ENCODE results near the gene TIMM50. TPM values are rescaled to one million over a fixed set of nuclear protein-coding genes. Genes with fewer than 3 reads are reported as not detected.
A peak's percentile ranks its signal among the peaks of the same experiment; 100 is the strongest.

Gene TIMM50
- total RNA-seq, 4 donors from 2014 or later = 50.8 to 53.5 (median 52.4) TPM

DNA sequence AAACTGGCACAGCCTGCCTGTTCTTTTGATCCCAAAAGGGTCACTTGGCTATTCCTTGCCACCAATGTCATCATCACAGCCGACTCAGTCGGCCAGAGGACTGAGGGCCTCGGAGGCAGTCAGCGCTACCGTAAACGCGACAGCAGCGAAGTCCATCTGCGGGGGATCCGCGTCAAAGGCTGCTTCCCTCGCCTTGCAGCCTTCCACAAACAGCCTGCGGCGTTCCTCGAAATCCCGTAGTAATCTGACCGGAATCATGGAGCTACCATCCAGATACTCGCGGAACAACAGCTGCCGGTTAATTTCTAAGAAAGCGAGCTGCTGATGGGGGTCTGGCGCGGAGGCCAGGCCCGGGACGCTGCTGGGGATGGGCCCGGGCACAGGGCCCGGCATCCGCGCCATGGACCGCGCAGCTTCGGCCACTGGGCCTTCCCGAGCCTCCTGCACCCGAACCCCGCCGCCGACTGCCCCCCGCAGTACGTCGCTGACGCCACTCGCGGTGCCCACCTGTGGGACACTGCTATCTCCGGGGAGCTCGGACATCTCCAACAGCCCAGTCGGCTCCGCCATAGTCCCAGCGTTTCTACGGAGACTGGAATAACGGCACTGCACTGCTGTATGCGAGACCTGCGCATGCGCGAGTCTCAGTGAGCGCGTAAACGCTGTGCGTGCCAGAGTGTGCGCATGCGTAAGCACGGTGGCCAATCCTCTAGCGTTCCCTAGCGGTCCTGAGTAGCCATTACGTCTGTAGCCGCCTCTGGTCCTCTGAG, 51.8 kb downstream of the TIMM50 start, which contains the start of gene EID2B:
Gene EID2B, minus strand, starts transcription at position 620 of the 770 bp plus-strand sequence. Its CDS starts 50 bp downstream, at position 570.
- Histone ChIP-seq H3K36me3 (peaks cover 0 to 11% of the 10 kb centered on the region in 2 donors), H3K27ac (peak within 1 kb of the TSS; percentile 55 to 94 (median 90)), H3K27me3 (no peaks in the 10 kb centered on the region), H3K4me1 (peaks cover 0 to 37% (median 12%) of the 10 kb centered on the region in 3 donors), H3K4me3 (peak within 1 kb of the TSS; percentile 70 to 88), H3K9me3 (no peaks in the 10 kb centered on the region)
- ATAC-seq = peak; percentile 99
- WGBS, 2 donors (ENCODE audit: low coverage in 1 of 2) = 0% methylated on average over 4 to 16 of the region's 65 CpGs
- peak; percentile 95 to 99 (median 98) for TF ChIP-seq CTCF (IDR thresholded peaks at IDR 0.05)
- TF ChIP-seq POLR2A (IDR thresholded peaks at IDR 0.05) = peak; percentile 60 to 70
- no peak for TF ChIP-seq EP300 (IDR thresholded peaks at IDR 0.05)
- TF ChIP-seq POLR2AphosphoS5 (IDR thresholded peaks at IDR 0.05) = peak; percentile 78

DNA sequence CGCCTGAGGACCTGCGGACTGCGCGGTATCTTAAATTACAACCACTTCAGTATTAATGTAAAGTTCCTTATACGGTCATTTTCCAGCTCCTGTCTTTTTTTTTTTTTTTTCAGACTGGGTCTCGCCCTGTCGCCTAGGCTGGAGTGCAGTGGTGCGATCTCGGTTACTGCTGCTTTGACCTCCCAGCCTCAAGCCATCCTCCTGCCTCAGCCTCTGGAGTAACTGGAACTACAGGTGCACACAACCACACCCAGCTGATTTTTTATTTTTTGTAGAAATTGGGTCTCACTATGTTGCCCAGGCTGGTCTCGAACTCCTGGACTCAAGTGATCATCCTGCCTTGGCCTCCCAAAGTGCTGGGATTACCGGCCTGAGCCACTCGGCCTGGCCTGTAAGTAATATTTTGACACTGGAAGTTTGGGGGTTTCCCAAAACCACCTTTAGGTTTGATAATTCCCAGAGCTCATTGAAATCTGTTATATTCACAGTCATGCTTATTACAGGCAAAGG, 52.4 kb downstream of the TIMM50 start:
- Histone ChIP-seq H3K36me3 (peaks cover 0 to 6% of the 10 kb centered on the region in 2 donors), H3K4me3 (peak overlapping the region in 1 of 2 donors; percentile 88), H3K4me1 (peaks cover 0 to 44% (median 17%) of the 10 kb centered on the region in 3 donors), H3K27me3 (no peaks in the 10 kb centered on the region), H3K27ac (peak overlapping the region in 2 of 4 donors; percentile 92 to 94), H3K9me3 (no peaks in the 10 kb centered on the region)
- WGBS, 2 donors (ENCODE audit: low coverage in 1 of 2) = 2 to 15% methylated on average over 8 to 12 of the region's 12 CpGs
- no peak for TF ChIP-seq EP300 (IDR thresholded peaks at IDR 0.05)
- no peak for TF ChIP-seq POLR2A (IDR thresholded peaks at IDR 0.05)
- no peak for TF ChIP-seq POLR2AphosphoS5 (IDR thresholded peaks at IDR 0.05)
- no peak for TF ChIP-seq CTCF (IDR thresholded peaks at IDR 0.05)
- ATAC-seq = no peak

DNA sequence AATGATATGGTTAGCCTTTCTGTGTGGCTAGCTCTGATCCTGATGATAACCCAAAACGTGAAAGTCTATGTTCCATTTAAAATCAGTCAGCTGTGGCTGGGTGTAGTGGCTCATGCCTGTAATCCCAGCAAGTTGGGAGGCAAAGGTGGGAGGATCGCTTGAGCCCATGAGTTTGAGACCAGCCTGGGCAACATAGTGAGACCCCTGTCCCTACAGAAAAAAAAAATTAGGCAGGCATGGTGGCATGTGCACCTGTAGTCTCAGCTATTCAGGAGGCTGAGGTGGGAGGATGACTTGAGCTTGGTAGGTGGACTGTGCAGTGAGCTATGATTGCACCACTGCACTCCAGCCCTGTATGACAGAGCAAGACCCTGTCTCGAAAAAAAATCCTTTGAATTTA, 53.2 kb downstream of the TIMM50 start:
- TF ChIP-seq EP300 (IDR thresholded peaks at IDR 0.05) = no peak
- no peak for TF ChIP-seq CTCF (IDR thresholded peaks at IDR 0.05)
- TF ChIP-seq POLR2AphosphoS5 (IDR thresholded peaks at IDR 0.05) = no peak
- TF ChIP-seq POLR2A (IDR thresholded peaks at IDR 0.05) = no peak
- Histone ChIP-seq H3K27ac (no peak overlapping the region), H3K4me1 (peaks cover 3 to 51% (median 24%) of the 10 kb centered on the region in 3 donors), H3K27me3 (no peaks in the 10 kb centered on the region), H3K36me3 (peaks cover 0 to 6% of the 10 kb centered on the region in 2 donors), H3K9me3 (no peaks in the 10 kb centered on the region), H3K4me3 (no peak overlapping the region)
- 65 to 71% methylated on average over 1 to 3 of the region's 3 CpGs for WGBS, 2 donors (ENCODE audit: low coverage in 1 of 2)
- no peak for ATAC-seq

- Histone ChIP-seq H3K4me1 (peaks cover 6 to 26% (median 17%) of the 10 kb centered on the region in 3 donors), H3K27ac (peak overlapping the region; percentile 89 to 99 (median 96)), H3K27me3 (no peaks in the 10 kb centered on the region), H3K4me3 (peak overlapping the region; percentile 81 to 82), H3K36me3 (no peaks in the 10 kb centered on the region), H3K9me3 (no peaks in the 10 kb centered on the region)
- ATAC-seq = no peak
- 1 to 5% methylated on average over 9 to 10 of the region's 10 CpGs for WGBS, 2 donors (ENCODE audit: low coverage in 1 of 2)
- TF ChIP-seq POLR2A (IDR thresholded peaks at IDR 0.05) = no peak
- TF ChIP-seq EP300 (IDR thresholded peaks at IDR 0.05) = no peak
- no peak for TF ChIP-seq CTCF (IDR thresholded peaks at IDR 0.05)
- no peak for TF ChIP-seq POLR2AphosphoS5 (IDR thresholded peaks at IDR 0.05)
These were observed 58.5 kb downstream of the TIMM50 start for GRCh38 chr19:39539165-39539517.
